Skin epidermis (tissue), 12 donors: ENCODE data around the gene RNF5.
"Not testable (repeated sequence)": the region's sequence is repeated elsewhere in the genome, so short reads cannot be mapped to it uniquely, and the experiment has no call there.

ENCODE experiments used
- H3K27ac ChIP-seq, 21 experiments: fragments of 200-600 bp; sonication (generic) in 11 of 21; one replicate each; pipeline ENCODE4 v1.5.0; 2020; ENCODE audit warnings: mild to moderate bottlenecking in 3 of 21, inconsistent platforms in 2 of 21, moderate library complexity in 2 of 21
- H3K4me3 ChIP-seq, 7 experiments: fragments of 200-600 bp; sonication (generic) in 2 of 7; one replicate each; pipeline ENCODE4 v1.5.0; 2020; ENCODE audit warnings: inconsistent platforms in 2 of 7, mild to moderate bottlenecking in 2 of 7, moderate library complexity in 1 of 7

Gene RNF5

GRCh38 chr6:32196682-32197616 is 18.7 kb downstream of the RNF5 start:
- Histone ChIP-seq H3K4me3 (peak overlapping the region; percentile 54 to 76 (median 67)), H3K27ac (peak overlapping the region; percentile 96 to 100 (median 99))

GRCh38 chr6:32198345-32198696 is 20.1 kb downstream of the RNF5 start:
- H3K27ac ChIP-seq: peak overlapping the region in 3 of 21 experiments; percentile 42 to 100 (median 52)
- no peak overlapping the region for H3K4me3 ChIP-seq

- peak overlapping the region in 2 of 21 experiments; percentile 42 to 52 for H3K27ac ChIP-seq
- H3K4me3 ChIP-seq: no peak overlapping the region
Measured at GRCh38 chr6:32198866-32199265, 20.7 kb downstream of the RNF5 start.

- no peak overlapping the region for H3K27ac ChIP-seq
- no peak overlapping the region for H3K4me3 ChIP-seq
Measured at GRCh38 chr6:32200711-32201475, 22.7 kb downstream of the RNF5 start.

- no peak overlapping the region for H3K27ac ChIP-seq
- no peak overlapping the region for H3K4me3 ChIP-seq
Measured at GRCh38 chr6:32202186-32202585, 24.0 kb downstream of the RNF5 start.

- no peak overlapping the region for H3K4me3 ChIP-seq
- no peak overlapping the region for H3K27ac ChIP-seq
Measured at GRCh38 chr6:32203426-32204267, 25.4 kb downstream of the RNF5 start.

- Histone ChIP-seq H3K4me3 (no peak overlapping the region), H3K27ac (no peak overlapping the region)
Measured at GRCh38 chr6:32204268-32204715, 26.1 kb downstream of the RNF5 start.

GRCh38 chr6:32208996-32209395 is 30.8 kb downstream of the RNF5 start:
- Histone ChIP-seq H3K27ac (no peak overlapping the region), H3K4me3 (no peak overlapping the region)

- Histone ChIP-seq H3K27ac (no peak overlapping the region), H3K4me3 (no peak overlapping the region)
Measured at GRCh38 chr6:32210191-32210601, 32.0 kb downstream of the RNF5 start.

- H3K27ac ChIP-seq: peak overlapping the region in 2 of 21 experiments; percentile 13 to 60
- H3K4me3 ChIP-seq: not testable (repeated sequence)
Measured at GRCh38 chr6:32211432-32211831, 33.2 kb downstream of the RNF5 start.

GRCh38 chr6:32212076-32212760 is 34.0 kb downstream of the RNF5 start:
- Histone ChIP-seq H3K4me3 (no peak overlapping the region), H3K27ac (peak overlapping the region in 9 of 21 experiments; percentile 13 to 69 (median 42))

GRCh38 chr6:32213649-32214048 is 35.4 kb downstream of the RNF5 start:
- Histone ChIP-seq H3K4me3 (no peak overlapping the region), H3K27ac (no peak overlapping the region)

- Histone ChIP-seq H3K4me3 (no peak overlapping the region), H3K27ac (no peak overlapping the region)
Measured at GRCh38 chr6:32214126-32214525, 35.9 kb downstream of the RNF5 start.

- Histone ChIP-seq H3K27ac (no peak overlapping the region), H3K4me3 (no peak overlapping the region)
Measured at GRCh38 chr6:32215617-32216016, 37.4 kb downstream of the RNF5 start.

- no peak overlapping the region for H3K27ac ChIP-seq
Measured at GRCh38 chr6:32216285-32216684, 38.1 kb downstream of the RNF5 start.

GRCh38 chr6:32216998-32217397 is 38.8 kb downstream of the RNF5 start:
- no peak overlapping the region for H3K27ac ChIP-seq
- no peak overlapping the region for H3K4me3 ChIP-seq

More at GRCh38 chr6:32216285-32216684, 38.1 kb downstream of the RNF5 start:
- H3K4me3 ChIP-seq: no peak overlapping the region

GRCh38 chr6:32218167-32218566 is 40.0 kb downstream of the RNF5 start:
- H3K4me3 ChIP-seq: no peak overlapping the region
- no peak overlapping the region for H3K27ac ChIP-seq

GRCh38 chr6:32220021-32220420 is 41.8 kb downstream of the RNF5 start:
- Histone ChIP-seq H3K4me3 (no peak overlapping the region), H3K27ac (no peak overlapping the region)
